Loucy (cell line): ENCODE measurements around the gene RAD21L1.

Source experiments
- CTCF ChIP-seq: fragments of 200-600 bp; sonication (generic); conservative IDR thresholded peaks from 2 replicates; pipeline ENCODE4 v1.5.1; 2014; ENCODE audit warnings: mild to moderate bottlenecking, antibody characterized with exemption, low read length
- EZH2phosphoT487 ChIP-seq: fragments of 200-600 bp; IDR thresholded peaks from 2 replicates; pipeline ENCODE4 v1.6.1; 2018; ENCODE audit warnings: antibody characterized with exemption, mild to moderate bottlenecking, moderate library complexity, borderline replicate concordance

- TF ChIP-seq CTCF (peak; percentile 68), EZH2phosphoT487 (no peak)
These were observed 73.7 kb downstream of the RAD21L1 start for GRCh38 chr20:1299522-1299921.
